Tibial artery (tissue), 4 donors: ENCODE measurements around the gene HGFAC.
A peak's percentile ranks its signal among the peaks of the same experiment; 100 is the strongest.

Experiments
- DNase-seq, 2 donors: peaks; one replicate each; pipeline ENCODE4 v3.0.0-alpha.2; 2019
- H3K27ac ChIP-seq, 2 donors: fragments of 200-600 bp; sonication (generic) in 1 of 2; 1 replicate in 1 of 2; 2 replicates in 1 of 2; pipeline ENCODE4 v1.5.1; 2018 to 2019; ENCODE audit warnings: mild to moderate bottlenecking in 1 of 2
- H3K27me3 ChIP-seq, 2 donors: fragments of 200-600 bp; sonication (generic) in 1 of 2; one replicate each; pipeline versions ENCODE4 v1.5.1 to v1.6.0; 2016 to 2019
- H3K36me3 ChIP-seq, 3 donors: fragments of 200-600 bp; sonication (generic) in 2 of 3; one replicate each; pipeline ENCODE4 v1.5.1; 2016 to 2019; ENCODE audit warnings: mild to moderate bottlenecking in 2 of 3
- H3K4me1 ChIP-seq, 4 donors: fragments of 200-600 bp; sonication (generic) in 2 of 4; 1 replicate in 3 of 4; 2 replicates in 1 of 4; pipeline ENCODE4 v1.5.1; 2016 to 2019
- H3K4me3 ChIP-seq, 2 donors: fragments of 200-600 bp; sonication (generic) in 1 of 2; 1 replicate in 1 of 2; 2 replicates in 1 of 2; pipeline ENCODE4 v1.5.1; 2018 to 2019; ENCODE audit warnings: mild to moderate bottlenecking in 2 of 2
- H3K9me3 ChIP-seq, 3 donors: fragments of 200-600 bp; sonication (generic) in 1 of 3; one replicate each; pipeline ENCODE4 v1.5.1; 2016 to 2019
- intact Hi-C: fragments of 100-400 bp; cut with DNase I; formaldehyde crosslinking; loops from one replicate; pipeline ENCODE4 v1.15.0; 2023; ENCODE audit warnings: low total_unique reads
- TF ChIP-seq, protein P1 (sequence below), 2 experiments: fragments of 200-600 bp in 1 of 2; fragments of 450-650 bp in 1 of 2; IDR thresholded peaks; one replicate each; pipeline ENCODE4 v1.5.1; 2017 to 2019; ENCODE audit warnings: antibody characterized with exemption in 2 of 2, mild to moderate bottlenecking in 1 of 2, moderate library complexity in 1 of 2

Gene HGFAC

DNA sequence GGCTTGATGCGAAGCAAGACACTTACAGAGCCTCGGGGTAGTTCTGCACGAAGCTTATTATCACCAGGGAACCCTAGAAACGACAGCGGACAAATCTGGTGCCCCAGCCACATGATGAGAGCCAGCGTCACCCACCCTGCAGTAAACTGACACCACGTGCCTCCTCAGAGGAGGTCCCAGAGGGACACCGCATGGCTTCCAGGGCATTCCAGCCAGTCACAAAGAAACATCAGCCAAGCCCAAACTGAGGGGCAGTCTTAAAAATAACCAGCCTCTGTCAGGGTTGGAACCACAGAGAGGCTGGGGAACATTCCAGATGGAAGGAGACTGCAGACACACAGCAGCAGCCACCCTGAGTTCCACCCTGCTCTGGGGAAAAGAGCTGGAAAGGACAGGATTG is 36.6 kb upstream of the HGFAC start:
- Histone ChIP-seq H3K4me1 (peaks cover 0 to 53% (median 26%) of the 10 kb centered on the region in 4 donors), H3K4me3 (no peak overlapping the region), H3K27ac (peak overlapping the region; percentile 81 to 93), H3K36me3 (no peaks in the 10 kb centered on the region), H3K27me3 (no peaks in the 10 kb centered on the region), H3K9me3 (peaks cover 0 to 6% (median 0%) of the 10 kb centered on the region in 3 donors)
- intact Hi-C loops = loop anchor here (5.0 kb wide), 1 partner anchor 77 kb away; no protein-coding TSS in a partner anchor
- peak; percentile 66 to 94 for DNase-seq
- TF ChIP-seq, protein P1, sequence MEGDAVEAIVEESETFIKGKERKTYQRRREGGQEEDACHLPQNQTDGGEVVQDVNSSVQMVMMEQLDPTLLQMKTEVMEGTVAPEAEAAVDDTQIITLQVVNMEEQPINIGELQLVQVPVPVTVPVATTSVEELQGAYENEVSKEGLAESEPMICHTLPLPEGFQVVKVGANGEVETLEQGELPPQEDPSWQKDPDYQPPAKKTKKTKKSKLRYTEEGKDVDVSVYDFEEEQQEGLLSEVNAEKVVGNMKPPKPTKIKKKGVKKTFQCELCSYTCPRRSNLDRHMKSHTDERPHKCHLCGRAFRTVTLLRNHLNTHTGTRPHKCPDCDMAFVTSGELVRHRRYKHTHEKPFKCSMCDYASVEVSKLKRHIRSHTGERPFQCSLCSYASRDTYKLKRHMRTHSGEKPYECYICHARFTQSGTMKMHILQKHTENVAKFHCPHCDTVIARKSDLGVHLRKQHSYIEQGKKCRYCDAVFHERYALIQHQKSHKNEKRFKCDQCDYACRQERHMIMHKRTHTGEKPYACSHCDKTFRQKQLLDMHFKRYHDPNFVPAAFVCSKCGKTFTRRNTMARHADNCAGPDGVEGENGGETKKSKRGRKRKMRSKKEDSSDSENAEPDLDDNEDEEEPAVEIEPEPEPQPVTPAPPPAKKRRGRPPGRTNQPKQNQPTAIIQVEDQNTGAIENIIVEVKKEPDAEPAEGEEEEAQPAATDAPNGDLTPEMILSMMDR (IDR thresholded peaks at IDR 0.05) = no peak

DNA sequence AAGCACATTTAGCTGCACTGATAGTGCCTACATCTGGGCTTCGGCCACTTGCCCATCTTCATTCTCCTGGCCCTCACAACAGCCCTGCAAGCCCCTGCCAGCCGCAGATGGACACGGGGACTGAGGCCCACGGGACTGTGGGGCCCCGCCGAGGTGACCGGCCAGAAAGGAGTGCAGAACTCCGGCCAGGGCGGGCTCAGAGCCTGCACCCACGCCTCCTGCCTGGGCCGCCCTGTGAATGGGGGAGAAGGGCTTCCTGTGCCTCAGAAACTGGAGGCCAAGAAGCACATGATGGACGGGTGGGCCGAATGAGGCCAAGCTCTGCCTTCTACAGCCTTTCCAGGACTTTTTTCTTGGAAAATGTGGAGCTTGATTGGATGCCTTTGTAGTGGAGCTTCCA is 35.7 kb upstream of the HGFAC start:
- peak overlapping the region; percentile 81 to 93 for H3K27ac ChIP-seq
- intact Hi-C loops = loop anchor here (5.0 kb wide), 1 partner anchor 76 kb away; no protein-coding TSS in a partner anchor

DNA sequence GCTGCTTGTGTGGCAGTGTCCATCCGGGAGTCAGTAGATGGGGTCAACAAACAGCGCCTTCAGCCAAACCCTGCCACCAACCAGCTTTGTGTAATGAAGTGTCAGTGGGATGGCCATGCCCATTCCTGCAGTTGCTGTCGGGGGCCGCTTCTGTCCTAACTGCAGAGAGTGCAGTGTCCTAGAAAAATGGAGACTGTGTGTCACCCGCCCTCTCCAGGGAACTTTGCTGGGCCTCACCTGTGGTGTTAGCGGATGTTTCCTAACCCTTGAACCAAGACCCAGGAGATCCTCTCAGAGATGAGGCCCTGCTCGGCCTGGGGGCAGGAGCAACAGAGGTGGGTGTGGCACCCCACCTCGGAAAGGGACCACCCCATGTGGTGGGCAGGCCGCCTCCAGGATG is 35.3 kb upstream of the HGFAC start:
- H3K36me3 ChIP-seq = no peaks in the 10 kb centered on the region
- intact Hi-C loops = loop anchor here (5.0 kb wide), 1 partner anchor 76 kb away; no protein-coding TSS in a partner anchor
- peaks cover 0 to 50% (median 26%) of the 10 kb centered on the region in 4 donors for H3K4me1 ChIP-seq
- peak overlapping the region; percentile 81 to 93 for H3K27ac ChIP-seq
- no peaks in the 10 kb centered on the region for H3K27me3 ChIP-seq
- H3K4me3 ChIP-seq = no peak overlapping the region
- peaks cover 0 to 6% (median 0%) of the 10 kb centered on the region in 3 donors for H3K9me3 ChIP-seq
- TF ChIP-seq, protein P1 (IDR thresholded peaks at IDR 0.05) = no peak
- DNase-seq = no peak

More for the DNA sequence above, 35.7 kb upstream of the HGFAC start:
- Histone ChIP-seq H3K9me3 (peaks cover 0 to 6% (median 0%) of the 10 kb centered on the region in 3 donors), H3K36me3 (no peaks in the 10 kb centered on the region), H3K27me3 (no peaks in the 10 kb centered on the region), H3K4me3 (no peak overlapping the region), H3K4me1 (peaks cover 0 to 51% (median 26%) of the 10 kb centered on the region in 4 donors)
- peak in 1 of 2 donors; percentile 69 for DNase-seq
- TF ChIP-seq, protein P1 (IDR thresholded peaks at IDR 0.05) = no peak

DNA sequence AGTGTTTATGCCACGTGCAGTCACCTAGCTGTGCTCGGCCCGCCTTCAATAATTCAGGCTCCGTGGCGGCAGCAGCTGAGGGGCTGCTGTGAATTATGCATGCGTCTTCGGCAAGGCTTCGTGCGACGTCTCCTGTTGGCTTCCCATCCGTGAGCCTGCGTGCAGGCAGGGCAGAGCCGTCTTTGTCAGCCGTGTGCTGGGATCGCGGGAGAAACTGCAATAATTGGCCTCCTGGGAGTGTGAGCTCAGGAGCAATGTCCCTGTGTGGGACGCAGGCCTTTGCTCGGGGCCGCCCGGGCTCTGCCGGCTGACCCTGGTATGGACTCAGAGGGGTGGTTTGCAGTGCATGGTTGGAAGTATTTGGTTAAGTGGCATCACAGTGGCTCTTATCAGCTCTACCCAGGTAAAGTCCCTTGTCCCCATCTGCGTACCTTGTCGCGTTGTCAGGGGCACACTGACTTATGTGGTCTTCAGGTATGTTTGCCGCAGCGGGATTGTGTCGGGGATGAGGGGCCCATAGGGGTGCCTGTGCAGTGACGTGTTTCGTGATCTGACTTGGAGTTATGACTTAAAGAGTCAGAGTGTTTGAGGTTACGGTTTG is 34.5 kb upstream of the HGFAC start:
- H3K4me3 ChIP-seq = no peak overlapping the region
- intact Hi-C loops = loop anchor here (5.0 kb wide), 1 partner anchor 75 kb away; no protein-coding TSS in a partner anchor
- TF ChIP-seq, protein P1 (IDR thresholded peaks at IDR 0.05) = no peak
- H3K4me1 ChIP-seq = peaks cover 0 to 42% (median 20%) of the 10 kb centered on the region in 4 donors
- peak in 1 of 2 donors; percentile 54 for DNase-seq
- H3K9me3 ChIP-seq = peaks cover 0 to 6% (median 0%) of the 10 kb centered on the region in 3 donors
- no peaks in the 10 kb centered on the region for H3K27me3 ChIP-seq
- H3K27ac ChIP-seq = peak overlapping the region in 1 of 2 donors; percentile 93
- no peaks in the 10 kb centered on the region for H3K36me3 ChIP-seq

DNA sequence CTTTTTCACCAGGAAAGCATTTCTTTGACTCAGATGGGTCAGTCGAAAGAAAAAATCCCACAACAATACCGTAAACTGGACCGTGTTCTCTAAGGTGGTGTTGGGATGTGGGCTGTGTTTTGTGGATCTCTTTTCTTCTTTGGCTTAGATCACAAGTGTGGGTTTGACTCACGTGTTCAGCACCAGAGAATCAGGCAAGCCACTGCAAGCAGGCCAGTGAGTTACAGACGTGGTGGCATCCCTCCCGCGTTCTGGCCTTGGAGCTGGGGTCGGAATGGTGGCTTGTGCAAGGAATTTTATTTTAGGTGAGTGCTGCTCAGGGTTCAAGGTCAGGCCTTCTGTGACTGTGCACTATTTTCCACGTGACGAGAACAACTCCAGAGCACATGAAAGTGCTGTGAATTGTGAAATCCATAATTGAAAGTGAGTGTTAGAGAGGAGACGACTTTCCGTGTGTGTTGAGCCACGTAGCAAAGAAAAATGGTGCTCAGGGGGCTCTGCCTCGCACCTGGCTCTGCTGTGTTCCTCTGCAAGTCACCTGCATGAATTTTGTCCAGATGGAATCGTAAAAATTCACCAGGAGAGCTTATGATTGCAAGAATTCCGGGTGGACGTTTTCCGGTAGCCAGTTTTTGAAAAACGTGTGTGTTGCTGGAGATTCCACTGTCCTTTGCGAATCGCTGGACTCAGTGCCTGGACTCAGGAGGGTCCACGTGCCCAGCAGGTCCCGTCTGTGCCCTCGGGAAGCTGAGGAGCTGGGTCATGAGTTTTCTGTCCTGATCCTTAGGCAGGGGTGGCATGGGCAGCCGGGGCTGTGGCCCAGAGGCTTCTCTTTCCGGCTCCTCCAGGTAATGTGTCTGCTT is 33.6 kb upstream of the HGFAC start:
- DNase-seq = peak; percentile 3 to 43
- TF ChIP-seq, protein P1 (IDR thresholded peaks at IDR 0.05) = no peak
- H3K27ac ChIP-seq = no peak overlapping the region
- H3K4me1 ChIP-seq = peaks cover 0 to 34% (median 14%) of the 10 kb centered on the region in 4 donors
- no peaks in the 10 kb centered on the region for H3K27me3 ChIP-seq
- H3K4me3 ChIP-seq = no peak overlapping the region
- peaks cover 0 to 6% (median 0%) of the 10 kb centered on the region in 3 donors for H3K9me3 ChIP-seq
- intact Hi-C loops = loop anchor here (5.0 kb wide), 1 partner anchor 74 kb away; no protein-coding TSS in a partner anchor
- no peaks in the 10 kb centered on the region for H3K36me3 ChIP-seq
